GM23338 (cell line): Measurements from ENCODE around the gene CCDC106.

Source experiments
- CREB1 ChIP-seq: fragments of 250-450 bp; sonication (Bioruptor Pico); IDR thresholded peaks from 2 replicates; pipeline ENCODE4 v1.5.0; 2020; ENCODE audit warnings: low read depth, mild to moderate bottlenecking, moderate library complexity
- EZH2 ChIP-seq: fragments of 200-600 bp; sonication (generic); IDR thresholded peaks from one replicate; pipeline ENCODE4 v1.8.0; 2017; ENCODE audit warnings: antibody characterized with exemption, mild to moderate bottlenecking, low read depth; ENCODE audit not compliant: unreplicated experiment
- STAT1 ChIP-seq: IDR thresholded peaks from one replicate; pipeline ENCODE4 v1.6.1; 2016; ENCODE audit warnings: antibody characterized with exemption; ENCODE audit not compliant: unreplicated experiment
- TF ChIP-seq, protein P1 (sequence below), 2 experiments: fragments of 200-600 bp in 1 of 2; sonication (generic) in 1 of 2; conservative IDR thresholded peaks; 2 replicates each; pipeline versions ENCODE4 v1.5.1 to v1.6.1; 2016 to 2017; ENCODE audit warnings: antibody characterized with exemption in 2 of 2, low read depth in 2 of 2, mild to moderate bottlenecking in 2 of 2, moderate library complexity in 1 of 2

DNA sequence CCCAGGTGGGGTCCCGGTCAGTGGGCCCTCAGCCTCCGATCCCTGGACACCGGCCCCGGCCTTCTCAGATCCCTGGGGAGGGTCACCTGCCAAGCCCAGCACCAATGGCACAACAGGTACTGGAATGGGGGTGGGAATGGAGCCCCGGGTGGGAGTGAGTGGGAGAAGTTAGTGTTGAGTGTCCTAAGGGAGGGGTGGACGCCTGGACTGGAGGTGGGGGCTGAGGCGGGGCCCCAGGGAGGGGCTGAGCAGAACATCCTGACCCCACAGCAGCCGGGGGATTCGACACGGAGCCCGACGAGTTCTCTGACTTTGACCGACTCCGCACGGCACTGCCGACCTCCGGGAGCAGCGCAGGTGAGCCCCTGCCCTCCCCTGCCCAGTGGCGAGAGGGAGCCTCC is 44.7 kb downstream of the CCDC106 start:
- TF ChIP-seq CREB1 (CRISPR knock-in tag), result no peak
- TF ChIP-seq, protein P1, sequence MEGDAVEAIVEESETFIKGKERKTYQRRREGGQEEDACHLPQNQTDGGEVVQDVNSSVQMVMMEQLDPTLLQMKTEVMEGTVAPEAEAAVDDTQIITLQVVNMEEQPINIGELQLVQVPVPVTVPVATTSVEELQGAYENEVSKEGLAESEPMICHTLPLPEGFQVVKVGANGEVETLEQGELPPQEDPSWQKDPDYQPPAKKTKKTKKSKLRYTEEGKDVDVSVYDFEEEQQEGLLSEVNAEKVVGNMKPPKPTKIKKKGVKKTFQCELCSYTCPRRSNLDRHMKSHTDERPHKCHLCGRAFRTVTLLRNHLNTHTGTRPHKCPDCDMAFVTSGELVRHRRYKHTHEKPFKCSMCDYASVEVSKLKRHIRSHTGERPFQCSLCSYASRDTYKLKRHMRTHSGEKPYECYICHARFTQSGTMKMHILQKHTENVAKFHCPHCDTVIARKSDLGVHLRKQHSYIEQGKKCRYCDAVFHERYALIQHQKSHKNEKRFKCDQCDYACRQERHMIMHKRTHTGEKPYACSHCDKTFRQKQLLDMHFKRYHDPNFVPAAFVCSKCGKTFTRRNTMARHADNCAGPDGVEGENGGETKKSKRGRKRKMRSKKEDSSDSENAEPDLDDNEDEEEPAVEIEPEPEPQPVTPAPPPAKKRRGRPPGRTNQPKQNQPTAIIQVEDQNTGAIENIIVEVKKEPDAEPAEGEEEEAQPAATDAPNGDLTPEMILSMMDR (conservative IDR thresholded peaks at IDR 0.05; ENCODE audit: low read depth in 2 of 2), result no peak
- no peak for TF ChIP-seq EZH2
- no peak for TF ChIP-seq STAT1
